Astrocyte of the spinal cord (primary cell): Measurements from ENCODE around the gene OSGEPL1.

Source experiments
- DNase-seq: peaks from one replicate; pipeline ENCODE4 v3.0.0; 2011; ENCODE audit warnings: low read depth, low spot score
- H3K4me3 ChIP-seq: 2 replicates; pipeline ENCODE4 v1.5.1; 2011; ENCODE audit warnings: low read depth, mild to moderate bottlenecking, low read length, moderate library complexity
- CTCF ChIP-seq: IDR thresholded peaks from 2 replicates; pipeline ENCODE4 v1.5.1; 2012; ENCODE audit warnings: low read depth, mild to moderate bottlenecking, low read length, inconsistent platforms
- in situ Hi-C: cut with HindIII; loops from 2 replicates; pipeline ENCODE4 v1.10.0; 2017; ENCODE audit warnings: low sequenced_read_pairs

OSGEPL1 gene

DNA sequence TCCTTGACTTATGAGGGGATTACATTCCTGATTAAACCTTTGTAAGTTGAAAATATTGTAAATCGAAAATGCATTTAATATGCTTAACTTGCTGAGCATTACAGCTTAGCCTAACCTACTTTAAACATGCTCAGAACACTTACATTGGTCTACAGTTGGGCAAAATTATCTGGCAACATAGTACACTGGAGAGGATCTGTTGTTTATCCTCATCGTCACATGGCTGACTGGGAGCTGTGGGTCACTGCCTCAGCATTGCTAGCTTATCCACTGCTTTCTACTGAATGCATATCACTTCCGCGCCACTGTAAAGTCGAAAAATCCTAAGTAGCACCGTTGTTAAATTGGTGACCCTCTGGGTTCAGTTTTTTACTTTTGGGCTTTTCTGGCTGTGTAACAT lies 35.3 kb upstream of the OSGEPL1 start:
- DNase-seq: no peak
- H3K4me3 ChIP-seq: no peak overlapping the region
- in situ Hi-C loops: no loop called here
- no peak for TF ChIP-seq CTCF

- DNase-seq: no peak
- in situ Hi-C loops: no loop called here
- TF ChIP-seq CTCF: no peak
- no peak overlapping the region for H3K4me3 ChIP-seq
Observed at GRCh38 chr2:189794310-189794709, 31.7 kb upstream of the OSGEPL1 start.

DNA sequence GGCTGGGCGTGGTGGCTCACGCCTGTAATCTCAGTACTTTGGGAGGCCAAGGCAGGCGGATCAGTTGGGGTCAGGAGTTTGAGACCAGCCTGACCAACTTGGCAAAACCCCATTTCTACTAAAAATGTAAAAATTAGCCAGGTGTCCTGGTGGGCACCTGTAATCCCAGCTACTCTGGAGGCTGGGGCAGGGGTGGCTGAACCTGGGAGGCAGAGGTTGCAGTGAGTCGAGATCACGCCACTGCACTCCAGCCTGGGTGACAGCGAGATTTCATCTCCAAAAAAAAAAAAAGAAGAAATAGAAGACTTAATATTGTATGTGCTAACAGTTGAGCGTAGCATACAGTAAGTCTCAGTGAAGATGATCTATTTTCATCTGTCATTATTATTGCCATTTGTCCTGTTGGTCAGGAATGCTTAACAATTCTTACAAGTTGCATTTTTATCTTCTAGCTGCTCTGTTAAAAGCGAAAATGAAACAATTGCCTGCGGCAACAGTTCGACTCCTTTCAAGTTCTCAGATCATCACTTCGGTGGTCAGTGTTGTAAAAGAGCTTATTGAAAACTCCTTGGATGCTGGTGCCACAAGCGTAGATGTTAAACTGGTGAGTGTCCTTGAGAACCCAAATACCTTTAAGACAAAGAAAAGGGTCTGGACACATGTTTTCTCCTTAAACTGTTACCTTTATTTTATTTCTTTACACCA lies 28.9 kb upstream of the OSGEPL1 start:
- DNase-seq: no peak
- no peak overlapping the region for H3K4me3 ChIP-seq
- no peak for TF ChIP-seq CTCF
- in situ Hi-C loops: no loop called here

- H3K4me3 ChIP-seq: peak within 1 kb of the TSS; percentile 63
- in situ Hi-C loops: no loop called here
- no peak for TF ChIP-seq CTCF
- peak; percentile 97 for DNase-seq
Observed at GRCh38 chr2:189783927-189784867, 21.6 kb upstream of the OSGEPL1 start, which contains the start of the genes ORMDL1 and PMS1. Gene ORMDL1 (minus strand): TSS chr2:189784339. CDS start chr2:189782595, 1,744 bp downstream. Gene PMS1 (plus strand): TSS chr2:189784450. CDS start chr2:189791810, 7,360 bp downstream.

DNA sequence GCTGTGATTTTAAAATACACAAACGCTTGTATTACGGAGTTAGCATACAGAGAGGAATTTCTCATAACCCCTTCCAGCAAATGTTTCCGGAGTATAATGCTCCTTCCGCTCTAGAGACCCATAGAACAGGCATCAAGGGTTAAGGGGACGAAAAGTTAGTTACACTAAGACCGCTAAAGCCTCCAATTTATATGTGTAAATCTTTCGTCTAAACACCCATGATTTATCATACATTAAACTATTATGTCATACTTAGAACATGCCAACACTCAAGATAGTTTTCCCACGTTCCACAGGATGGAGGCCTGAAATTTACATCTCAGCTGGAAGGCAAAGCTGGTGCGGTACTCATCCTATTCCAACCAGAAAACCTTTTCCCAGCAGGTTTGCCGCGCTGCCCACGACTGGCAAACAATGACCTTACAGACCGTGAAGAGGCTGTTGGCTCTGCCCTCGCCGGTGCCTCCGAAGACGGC lies 20.9 kb upstream of the OSGEPL1 start:
- DNase-seq: peak; percentile 58
- no peak for TF ChIP-seq CTCF
- H3K4me3 ChIP-seq: peak overlapping the region; percentile 63

GRCh38 chr2:189782221-189782671 lies 19.7 kb upstream of the OSGEPL1 start:
- no peak overlapping the region for H3K4me3 ChIP-seq
- TF ChIP-seq CTCF: no peak
- in situ Hi-C loops: no loop called here
- no peak for DNase-seq

More for the DNA sequence above, 20.9 kb upstream of the OSGEPL1 start:
- in situ Hi-C loops: no loop called here
